ENCODE results near the gene TFAP2A. TPM values are rescaled to one million over a fixed set of nuclear protein-coding genes. Genes with fewer than 3 reads are reported as not detected.

Gene TFAP2A
- total RNA-seq, 1 experiment from 2014 or later: 0.42 TPM

DNA sequence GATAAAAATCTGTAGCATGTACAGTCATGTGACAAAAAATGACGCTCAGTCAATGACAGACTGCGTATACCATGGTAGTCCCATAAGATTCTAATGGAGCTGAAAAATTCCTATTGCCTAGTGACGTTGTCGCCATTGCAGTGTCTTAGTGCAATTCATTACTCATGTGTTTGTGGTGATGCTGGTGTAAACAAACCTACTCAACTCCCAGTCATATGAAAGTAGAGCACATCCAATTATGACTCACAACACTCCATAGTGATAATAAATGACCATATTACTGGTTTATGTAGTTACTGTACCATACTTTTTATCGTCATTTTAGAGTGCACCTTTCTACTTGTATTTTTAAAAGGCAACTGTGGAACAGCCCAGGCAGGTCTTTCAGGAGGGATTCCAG, 45.0 kb downstream of the TFAP2A start:
- no peaks in the 10 kb centered on the region for H3K36me3 Mint-ChIP-seq
- H3K4me1 Mint-ChIP-seq: no peaks in the 10 kb centered on the region
- ChIA-PET CTCF (no interaction called here), POLR2A (no interaction called here)
- DNase-seq (ENCODE audit: low spot score) (no peak), ATAC-seq (no peak)
- TF ChIP-seq NR1H2 (CRISPR knock-in tag; IDR thresholded peaks at IDR 0.05) (no peak), EMX1 (CRISPR knock-in tag; IDR thresholded peaks at IDR 0.05) (no peak), JAZF1 (CRISPR knock-in tag; IDR thresholded peaks at IDR 0.05) (no peak), ZNF317 (CRISPR knock-in tag; IDR thresholded peaks at IDR 0.05; ENCODE audit: borderline replicate concordance, low read depth) (no peak), MXD4 (CRISPR knock-in tag; IDR thresholded peaks at IDR 0.05; ENCODE audit: borderline replicate concordance) (no peak), NFATC4 (CRISPR knock-in tag; IDR thresholded peaks at IDR 0.05) (no peak), FOXK1 (CRISPR knock-in tag; IDR thresholded peaks at IDR 0.05) (no peak), ZSCAN18 (CRISPR knock-in tag; IDR thresholded peaks at IDR 0.05) (no peak), TCF7 (CRISPR knock-in tag; IDR thresholded peaks at IDR 0.05; ENCODE audit: low read depth) (no peak), HMGA2 (CRISPR knock-in tag; IDR thresholded peaks at IDR 0.05) (no peak), KAT7 (CRISPR knock-in tag; IDR thresholded peaks at IDR 0.05; ENCODE audit: borderline replicate concordance) (no peak), NFYB (CRISPR knock-in tag; conservative IDR thresholded peaks at IDR 0.05; ENCODE audit: low read depth) (no peak), AR (CRISPR knock-in tag; IDR thresholded peaks at IDR 0.05) (no peak), CDX4 (CRISPR knock-in tag; IDR thresholded peaks at IDR 0.05; ENCODE audit: borderline replicate concordance) (no peak), ZBTB43 (CRISPR knock-in tag; IDR thresholded peaks at IDR 0.05) (no peak), ATF6 (CRISPR knock-in tag; IDR thresholded peaks at IDR 0.05) (no peak), ZNF263 (CRISPR knock-in tag; IDR thresholded peaks at IDR 0.05; ENCODE audit: low read depth) (no peak), ZMAT4 (CRISPR knock-in tag; IDR thresholded peaks at IDR 0.05) (no peak)
- TF ChIP-seq, protein P1, sequence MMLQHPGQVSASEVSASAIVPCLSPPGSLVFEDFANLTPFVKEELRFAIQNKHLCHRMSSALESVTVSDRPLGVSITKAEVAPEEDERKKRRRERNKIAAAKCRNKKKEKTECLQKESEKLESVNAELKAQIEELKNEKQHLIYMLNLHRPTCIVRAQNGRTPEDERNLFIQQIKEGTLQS (CRISPR knock-in tag; conservative IDR thresholded peaks at IDR 0.05): no peak
- TF ChIP-seq, protein P2, sequence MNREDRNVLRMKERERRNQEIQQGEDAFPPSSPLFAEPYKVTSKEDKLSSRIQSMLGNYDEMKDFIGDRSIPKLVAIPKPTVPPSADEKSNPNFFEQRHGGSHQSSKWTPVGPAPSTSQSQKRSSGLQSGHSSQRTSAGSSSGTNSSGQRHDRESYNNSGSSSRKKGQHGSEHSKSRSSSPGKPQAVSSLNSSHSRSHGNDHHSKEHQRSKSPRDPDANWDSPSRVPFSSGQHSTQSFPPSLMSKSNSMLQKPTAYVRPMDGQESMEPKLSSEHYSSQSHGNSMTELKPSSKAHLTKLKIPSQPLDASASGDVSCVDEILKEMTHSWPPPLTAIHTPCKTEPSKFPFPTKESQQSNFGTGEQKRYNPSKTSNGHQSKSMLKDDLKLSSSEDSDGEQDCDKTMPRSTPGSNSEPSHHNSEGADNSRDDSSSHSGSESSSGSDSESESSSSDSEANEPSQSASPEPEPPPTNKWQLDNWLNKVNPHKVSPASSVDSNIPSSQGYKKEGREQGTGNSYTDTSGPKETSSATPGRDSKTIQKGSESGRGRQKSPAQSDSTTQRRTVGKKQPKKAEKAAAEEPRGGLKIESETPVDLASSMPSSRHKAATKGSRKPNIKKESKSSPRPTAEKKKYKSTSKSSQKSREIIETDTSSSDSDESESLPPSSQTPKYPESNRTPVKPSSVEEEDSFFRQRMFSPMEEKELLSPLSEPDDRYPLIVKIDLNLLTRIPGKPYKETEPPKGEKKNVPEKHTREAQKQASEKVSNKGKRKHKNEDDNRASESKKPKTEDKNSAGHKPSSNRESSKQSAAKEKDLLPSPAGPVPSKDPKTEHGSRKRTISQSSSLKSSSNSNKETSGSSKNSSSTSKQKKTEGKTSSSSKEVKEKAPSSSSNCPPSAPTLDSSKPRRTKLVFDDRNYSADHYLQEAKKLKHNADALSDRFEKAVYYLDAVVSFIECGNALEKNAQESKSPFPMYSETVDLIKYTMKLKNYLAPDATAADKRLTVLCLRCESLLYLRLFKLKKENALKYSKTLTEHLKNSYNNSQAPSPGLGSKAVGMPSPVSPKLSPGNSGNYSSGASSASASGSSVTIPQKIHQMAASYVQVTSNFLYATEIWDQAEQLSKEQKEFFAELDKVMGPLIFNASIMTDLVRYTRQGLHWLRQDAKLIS (CRISPR knock-in tag; IDR thresholded peaks at IDR 0.05; ENCODE audit: borderline replicate concordance): no peak
- no peak overlapping the region for H3K27ac Mint-ChIP-seq
- H3K4me3 Mint-ChIP-seq: no peak overlapping the region
- peaks cover 6% of the 10 kb centered on the region for H3K27me3 Mint-ChIP-seq (ENCODE audit: low read depth)
- H3K9me3 Mint-ChIP-seq: peaks cover 6% of the 10 kb centered on the region

All from WTC11 (cell line).